Panc1 (cell line): ENCODE measurements around the gene MAFG. TPM values are rescaled to one million over a fixed set of nuclear protein-coding genes. Genes with fewer than 3 reads are reported as not detected.

Source experiments
- ATAC-seq: fragments of 200-7000 bp; cut with Tn5 transposase; 2 replicates; pipeline ENCODE4 v1.9.1; 2020; ENCODE audit warnings: mild to moderate bottlenecking, moderate library complexity
- BruUV-seq: library from RNA; stranded (reverse); fragments of 400-500 nt; replicated peaks from 2 replicates; lab custom pipeline; 2021; lab: Mats Ljungman, UMichigan
- CTCF ChIA-PET: fragments of 300-600 bp; sonication (Branson Sonifier 250); formaldehyde crosslinking; loops from one replicate; lab custom pipeline; 2022; ENCODE audit warnings: antibody characterized with exemption; lab: Charles Lee
- POLR2A ChIA-PET: fragments of 300-600 bp; sonication (Branson Sonifier 250); formaldehyde crosslinking; loops from one replicate; lab custom pipeline; 2022; ENCODE audit warnings: antibody characterized with exemption; lab: Charles Lee
- DNase-seq: peaks from one replicate; pipeline ENCODE4 v3.0.0-alpha.2; 2010; ENCODE audit warnings: low read depth, low spot score
- H3K27ac ChIP-seq: 2 replicates; pipeline ENCODE4 v1.5.1; 2011; ENCODE audit warnings: mild to moderate bottlenecking, low read length, inconsistent platforms
- H3K27me3 ChIP-seq: fragments of 200-500 bp; sonication (Bioruptor generic); 2 replicates; pipeline ENCODE4 v1.6.0; 2014; ENCODE audit warnings: low read length, inconsistent platforms; ENCODE audit not compliant: control insufficient read depth, insufficient read depth
- H3K36me3 ChIP-seq: fragments of 200-500 bp; sonication (Bioruptor generic); 2 replicates; pipeline ENCODE4 v1.5.1; 2014; ENCODE audit warnings: inconsistent platforms, mild to moderate bottlenecking, low read length, moderate library complexity; ENCODE audit not compliant: control insufficient read depth, insufficient read depth
- H3K4me1 ChIP-seq: 2 replicates; pipeline ENCODE4 v1.5.1; 2011; ENCODE audit warnings: inconsistent platforms, mild to moderate bottlenecking, low read length, moderate library complexity; ENCODE audit not compliant: control insufficient read depth, insufficient read depth
- H3K4me3 ChIP-seq, 2 experiments: 2 replicates each; pipeline ENCODE4 v1.5.1; 2011 to 2012; ENCODE audit warnings: low read depth in 2 of 2, low read length in 2 of 2, mild to moderate bottlenecking in 2 of 2, inconsistent platforms in 1 of 2, moderate library complexity in 1 of 2
- H3K9me3 ChIP-seq: fragments of 200-500 bp; sonication (Bioruptor generic); 2 replicates; pipeline ENCODE4 v1.5.1; 2014; ENCODE audit warnings: low read depth, mild to moderate bottlenecking, inconsistent platforms, low read length, moderate library complexity; ENCODE audit not compliant: control insufficient read depth, insufficient read depth
- CTCF ChIP-seq: fragments of 450-650 bp; IDR thresholded peaks from 2 replicates; pipeline ENCODE4 v1.5.1; 2017; ENCODE audit warnings: mild to moderate bottlenecking
- POLR2AphosphoS5 ChIP-seq: IDR thresholded peaks from 2 replicates; pipeline ENCODE4 v1.6.1; 2012; ENCODE audit warnings: mild to moderate bottlenecking, low read depth, low read length, moderate library complexity
- REST ChIP-seq, 2 experiments: IDR thresholded peaks; 2 replicates each; pipeline ENCODE4 v1.6.1; 2011 to 2012; ENCODE audit warnings: low read depth in 2 of 2, control low read depth in 1 of 2, low read length in 1 of 2, mild to moderate bottlenecking in 1 of 2, moderate library complexity in 1 of 2; ENCODE audit not compliant: insufficient read depth in 1 of 2
- SIN3A ChIP-seq: IDR thresholded peaks from 2 replicates; pipeline ENCODE4 v1.6.1; 2012; ENCODE audit warnings: low read depth, mild to moderate bottlenecking, low read length, moderate library complexity, borderline replicate concordance; ENCODE audit not compliant: insufficient read depth
- TCF7L2 ChIP-seq: IDR thresholded peaks from 2 replicates; pipeline ENCODE4 v1.6.1; 2011; ENCODE audit warnings: mild to moderate bottlenecking, low read depth, low read length, inconsistent platforms
- in situ Hi-C: cut with HindIII; loops from 2 replicates; pipeline ENCODE4 v1.10.0; 2016; ENCODE audit warnings: low sequenced_read_pairs, low pct_unique_long_range_greater_than_20kb
- intact Hi-C: fragments of 100-400 bp; cut with micrococcal nuclease; formaldehyde crosslinking; loops from one replicate; pipeline ENCODE4 v1.10.0; 2022; ENCODE audit not compliant: unreplicated experiment
- total RNA-seq: library from RNA; stranded (reverse); gene quantifications from one replicate; pipeline ENCODE4 v1.2.1, GENCODE V29; 2021; ENCODE audit not compliant: unreplicated experiment

The MAFG gene
- total RNA-seq, 1 experiment from 2014 or later = 57.0 TPM

- in situ Hi-C loops (no loop called here), intact Hi-C loops (no loop called here)
- TSS peak; percentile 68 for BruUV-seq
- POLR2A ChIA-PET = interaction anchor here (0.5 to 0.6 kb wide), 2 partner anchors 18 to 42 kb away, joined by 5 to 9 read pairs; no protein-coding TSS in a partner anchor
- CTCF ChIA-PET = no interaction called here
- Histone ChIP-seq H3K27me3 (no peaks in the 10 kb centered on the region), H3K4me1 (peaks cover 38% of the 10 kb centered on the region), H3K4me3 (no peak overlapping the region), H3K27ac (no peak overlapping the region), H3K9me3 (no peaks in the 10 kb centered on the region), H3K36me3 (peaks cover 3% of the 10 kb centered on the region; the same call in 1 of the 2 replicates)
- TF ChIP-seq TCF7L2 (no peak), POLR2AphosphoS5 (no peak), CTCF (no peak), REST (IDR thresholded peaks at IDR 0.05; ENCODE audit: insufficient read depth in 1 of 2, low read depth in 2 of 2, low read length in 1 of 2) (no peak), SIN3A (no peak)
- DNase-seq = no peak
- ATAC-seq = no peak
Observed at GRCh38 chr17:81932333-81932983, 4.9 kb upstream of the MAFG start.

DNA sequence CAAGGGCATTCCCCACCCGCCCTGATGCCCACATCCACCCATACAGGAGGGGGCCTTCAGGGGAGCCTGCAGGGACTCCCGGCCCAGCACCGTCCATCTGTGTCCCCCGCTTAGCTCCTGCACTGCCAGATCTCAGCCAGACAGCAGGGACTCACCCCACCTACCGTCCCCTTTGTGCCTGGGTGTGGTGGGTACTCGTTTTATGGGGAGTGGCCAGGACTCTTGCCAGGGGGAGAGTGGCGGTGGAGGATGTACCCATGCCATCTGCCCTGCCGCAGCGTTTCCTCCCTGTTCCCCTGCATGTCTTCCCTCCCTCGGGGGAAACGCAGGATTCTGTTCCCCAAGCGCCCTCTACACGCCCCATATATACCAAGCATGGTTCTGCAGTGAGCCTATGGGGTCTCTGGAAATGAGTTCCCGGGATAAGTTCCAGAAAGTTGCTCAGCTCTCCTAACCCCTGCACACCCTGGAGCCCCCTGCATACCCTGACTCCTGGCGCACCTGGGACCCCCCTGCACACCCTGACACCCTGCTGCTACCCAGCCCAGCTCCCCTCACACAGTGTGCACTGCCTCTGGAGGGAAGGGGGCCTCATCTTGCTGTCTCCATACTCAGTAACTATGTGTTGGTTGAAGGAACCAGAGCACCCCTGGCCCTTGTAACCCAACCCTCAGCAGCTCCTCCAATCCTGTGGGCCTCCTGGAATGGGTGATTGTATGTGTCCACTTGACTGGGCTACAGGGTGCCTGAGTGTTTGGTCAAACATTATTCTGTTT lies 4.2 kb upstream of the MAFG start:
- intact Hi-C loops (no loop called here), in situ Hi-C loops (no loop called here)
- Histone ChIP-seq H3K4me3 (no peak overlapping the region), H3K9me3 (no peaks in the 10 kb centered on the region), H3K27me3 (no peaks in the 10 kb centered on the region), H3K4me1 (peaks cover 38% of the 10 kb centered on the region), H3K36me3 (peaks cover 1% of the 10 kb centered on the region; the same call in 1 of the 2 replicates), H3K27ac (no peak overlapping the region)
- no TSS peak for BruUV-seq
- no peak; the same call in 1 of the 2 replicates for TF ChIP-seq POLR2AphosphoS5
- no peak for TF ChIP-seq TCF7L2
- TF ChIP-seq CTCF = no peak
- TF ChIP-seq SIN3A = 0 out of 2 replicates have a peak, but pooled peaks have one; percentile 53
- TF ChIP-seq REST (IDR thresholded peaks at IDR 0.05; ENCODE audit: insufficient read depth in 1 of 2, low read depth in 2 of 2, low read length in 1 of 2) = no peak
- ATAC-seq (no peak), DNase-seq (no peak)
- ChIA-PET POLR2A (interaction anchor here (0.5 kb wide), 1 partner anchor 211 kb away, joined by 3 read pairs; no protein-coding TSS in a partner anchor), CTCF (no interaction called here)
